NCI-H1092 treated with DMSO at 0.1 percent for 48 hours (cell line): ENCODE results near the gene TRAPPC4.
"Not testable (repeated sequence)": the region's sequence is repeated elsewhere in the genome, so short reads cannot be mapped to it uniquely, and the experiment has no call there.

ENCODE experiments used
- DNase-seq: peaks from one replicate; lab custom pipeline; 2025; lab: John Stamatoyannopoulos, UW

Gene TRAPPC4

DNA sequence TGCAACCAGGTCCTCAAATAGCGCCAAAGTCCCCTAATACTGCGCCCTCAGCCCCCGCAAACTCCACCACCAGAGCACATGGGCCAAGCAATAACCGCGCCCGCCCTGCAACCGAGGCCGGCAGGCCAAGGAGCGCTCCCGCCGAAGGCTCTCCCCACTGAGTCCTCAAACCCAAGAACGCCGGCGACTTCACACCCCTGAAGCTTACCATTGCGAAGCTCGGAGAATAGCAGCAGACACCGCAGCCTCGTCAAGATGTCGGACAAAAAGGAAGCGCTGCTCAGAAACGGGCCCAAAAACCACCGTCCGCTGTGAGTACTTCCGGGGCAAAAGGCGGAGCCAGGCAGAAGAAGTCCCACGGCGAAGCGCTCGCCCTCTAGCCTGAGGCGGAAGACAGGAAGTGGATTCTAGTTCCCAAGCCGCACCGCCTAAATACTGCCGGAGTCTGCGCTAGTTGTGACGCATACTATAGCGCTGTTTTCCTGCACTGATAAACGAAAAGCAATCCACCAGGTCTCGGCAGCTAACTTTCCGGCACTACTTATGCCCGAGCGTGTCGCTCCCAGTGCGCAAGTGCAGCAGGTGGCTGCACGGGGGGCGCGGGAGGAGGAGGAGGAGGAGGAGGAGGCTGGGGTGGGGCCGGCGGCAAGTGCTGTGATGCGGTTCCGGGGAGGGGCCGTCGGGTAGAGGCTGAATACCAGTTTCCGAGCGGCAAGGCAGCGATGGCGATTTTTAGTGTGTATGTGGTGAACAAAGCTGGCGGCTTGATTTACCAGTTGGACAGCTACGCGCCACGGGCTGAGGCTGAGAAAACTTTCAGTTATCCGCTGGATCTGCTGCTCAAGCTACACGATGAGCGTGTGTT lies at the start of gene TRAPPC4, which contains the start of gene RPS25:
Gene TRAPPC4 (plus strand): TSS at position 693 of the 865 bp plus-strand sequence. CDS start 30 bp downstream, at position 723.
Gene RPS25 (minus strand): TSS at position 270 of the 865 bp plus-strand sequence. CDS start 59 bp downstream, at position 211.
- DNase-seq, result peak; percentile 99

DNA sequence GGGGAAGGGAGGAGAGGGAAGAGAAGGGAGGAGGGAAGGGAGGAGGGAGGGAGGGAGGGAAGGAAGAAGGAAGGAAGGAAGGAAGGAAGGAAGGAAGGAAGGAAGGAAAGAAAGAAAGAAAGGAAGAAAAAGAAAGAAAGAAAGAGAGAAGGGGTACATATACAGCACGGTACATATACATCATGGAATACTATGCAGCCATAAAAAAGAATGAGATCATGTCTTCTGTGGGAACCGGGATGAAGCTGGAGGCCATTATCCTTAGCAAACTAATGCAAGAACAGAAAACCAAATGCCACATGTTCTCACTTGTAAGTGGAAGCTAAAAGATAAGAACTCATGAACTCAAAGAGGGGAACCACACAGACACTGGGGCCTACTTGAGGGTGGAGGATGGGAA lies 49.1 kb upstream of the TRAPPC4 start:
- DNase-seq, result not testable (repeated sequence)

GRCh38 chr11:118971646-118972045 lies 46.9 kb upstream of the TRAPPC4 start, which contains the start of gene FOXR1:
Gene FOXR1, plus strand, starts transcription at chr11:118971761. Its CDS starts 171 bp downstream, at chr11:118971932.
- DNase-seq, result no peak

- DNase-seq, result no peak
Measured at GRCh38 chr11:118973985-118974384, 44.6 kb upstream of the TRAPPC4 start.

DNA sequence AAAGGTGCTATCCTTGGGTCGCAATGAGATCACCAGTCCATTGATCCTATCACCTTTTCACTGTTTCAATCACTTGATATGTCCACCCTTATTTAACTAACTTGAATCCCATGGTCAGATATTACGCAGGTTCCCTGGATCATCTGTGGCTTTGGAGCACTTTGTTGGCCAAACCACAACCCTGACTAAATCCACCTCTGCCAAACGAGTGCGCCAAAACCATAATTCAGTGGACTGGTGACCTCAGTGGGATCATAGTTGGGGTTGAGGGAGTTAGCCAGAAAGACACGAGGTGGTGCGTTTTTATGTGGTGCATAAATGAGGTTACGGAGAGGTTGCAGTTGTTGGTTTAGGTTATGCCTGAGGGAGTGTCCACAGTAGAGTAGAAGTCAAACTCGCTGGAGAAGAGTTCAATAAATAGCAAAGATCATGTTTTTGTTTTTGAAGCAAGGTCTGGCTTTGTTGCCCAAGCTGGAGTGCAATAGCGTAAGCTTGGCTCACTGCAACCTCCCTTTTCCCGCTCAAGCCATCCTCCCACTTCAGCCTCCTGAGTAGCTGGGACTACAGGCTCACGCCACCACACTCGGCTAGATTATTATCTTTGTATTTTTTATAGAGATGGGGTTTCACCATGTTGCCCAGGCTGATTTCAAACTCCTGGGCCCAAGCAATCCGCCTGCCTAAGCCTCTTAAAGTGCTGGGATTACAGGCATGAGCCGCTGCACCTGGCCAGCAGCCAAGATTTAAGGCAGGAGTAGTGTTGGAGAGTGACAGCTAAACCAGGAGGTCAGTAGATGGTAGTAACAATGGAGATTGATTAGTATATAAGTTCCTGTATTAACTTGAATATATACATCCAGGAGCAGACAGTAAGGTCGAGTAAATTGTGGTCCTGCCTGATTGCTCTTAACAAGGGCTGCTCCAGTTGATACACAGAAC lies 42.5 kb upstream of the TRAPPC4 start:
- DNase-seq, result no peak

GRCh38 chr11:118979434-118979833 lies 39.1 kb upstream of the TRAPPC4 start:
- DNase-seq, result no peak

GRCh38 chr11:118980191-118980881 lies 38.2 kb upstream of the TRAPPC4 start:
- DNase-seq, result no peak

DNA sequence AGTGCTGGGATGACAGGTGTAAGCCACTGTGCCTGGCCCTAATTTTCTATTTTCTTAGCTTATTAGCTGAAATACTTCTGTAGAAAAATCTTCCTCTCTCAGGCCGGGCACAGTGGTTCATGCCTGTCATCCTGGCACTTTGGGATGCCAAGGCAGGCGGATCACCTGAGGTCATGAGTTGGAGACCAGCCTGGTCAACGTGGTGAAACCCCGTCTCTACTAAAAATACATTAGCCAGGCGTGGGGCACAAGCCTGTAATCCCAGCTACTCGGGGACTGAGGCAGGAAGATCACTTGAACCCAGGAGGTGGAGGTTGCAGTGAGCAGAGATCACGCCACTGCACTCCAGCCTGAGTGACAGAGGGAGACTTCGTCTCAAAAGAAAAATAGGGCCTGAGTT lies 34.2 kb upstream of the TRAPPC4 start:
- DNase-seq, result not testable (repeated sequence)

GRCh38 chr11:118984825-118985224 lies 33.7 kb upstream of the TRAPPC4 start:
- no peak for DNase-seq

DNA sequence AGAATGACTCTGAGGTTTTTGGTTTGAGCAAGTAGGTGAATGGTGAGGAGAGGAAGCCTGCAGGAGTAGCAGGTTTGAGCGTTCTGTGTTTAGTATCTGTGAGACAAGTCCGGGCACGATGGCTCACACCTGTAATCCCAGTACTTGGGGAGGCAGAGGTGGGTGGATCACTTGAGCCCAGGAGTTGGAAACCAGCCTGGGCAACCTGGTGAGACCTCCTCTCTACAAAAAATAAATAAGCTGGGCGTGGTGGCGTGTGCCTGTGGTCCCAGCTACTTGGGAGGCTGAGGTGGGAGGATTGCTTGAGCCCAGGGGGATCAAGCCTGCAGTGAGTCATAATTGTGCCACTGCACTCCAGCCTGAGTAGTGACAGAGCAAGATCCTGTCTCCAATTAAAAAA lies 30.3 kb upstream of the TRAPPC4 start:
- DNase-seq, result no peak

- not testable (repeated sequence) for DNase-seq
Measured at GRCh38 chr11:118991486-118992038, 27.0 kb upstream of the TRAPPC4 start.

- DNase-seq, result no peak
Measured at GRCh38 chr11:118996926-118997626, 21.5 kb upstream of the TRAPPC4 start.

- DNase-seq, result peak; percentile 96
Measured at GRCh38 chr11:118997627-118998387, 20.8 kb upstream of the TRAPPC4 start, which contains the start of gene CENATAC. Gene CENATAC, plus strand, starts transcription at chr11:118998138. Its CDS starts 60 bp downstream, at chr11:118998198.

DNA sequence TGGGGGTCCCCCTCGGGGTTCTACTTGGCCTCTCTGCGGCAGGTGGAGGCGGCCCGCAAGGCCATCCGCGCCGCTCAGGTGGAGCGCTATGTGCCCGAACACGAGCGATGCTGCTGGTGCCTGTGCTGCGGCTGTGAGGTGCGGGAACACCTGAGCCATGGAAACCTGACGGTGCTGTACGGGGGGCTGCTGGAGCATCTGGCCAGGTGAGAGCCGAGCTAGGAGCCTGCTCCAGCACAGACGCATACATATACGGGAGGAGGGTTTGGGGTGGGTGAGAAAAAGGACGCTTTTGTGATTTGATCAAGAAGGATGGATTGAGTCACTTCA lies 20.2 kb upstream of the TRAPPC4 start:
- no peak for DNase-seq

GRCh38 chr11:118998822-118999221 lies 19.7 kb upstream of the TRAPPC4 start:
- no peak for DNase-seq

- no peak for DNase-seq
Measured at GRCh38 chr11:119000906-119001305, 17.7 kb upstream of the TRAPPC4 start.

GRCh38 chr11:119006656-119007055 lies 11.9 kb upstream of the TRAPPC4 start:
- DNase-seq, result no peak

DNA sequence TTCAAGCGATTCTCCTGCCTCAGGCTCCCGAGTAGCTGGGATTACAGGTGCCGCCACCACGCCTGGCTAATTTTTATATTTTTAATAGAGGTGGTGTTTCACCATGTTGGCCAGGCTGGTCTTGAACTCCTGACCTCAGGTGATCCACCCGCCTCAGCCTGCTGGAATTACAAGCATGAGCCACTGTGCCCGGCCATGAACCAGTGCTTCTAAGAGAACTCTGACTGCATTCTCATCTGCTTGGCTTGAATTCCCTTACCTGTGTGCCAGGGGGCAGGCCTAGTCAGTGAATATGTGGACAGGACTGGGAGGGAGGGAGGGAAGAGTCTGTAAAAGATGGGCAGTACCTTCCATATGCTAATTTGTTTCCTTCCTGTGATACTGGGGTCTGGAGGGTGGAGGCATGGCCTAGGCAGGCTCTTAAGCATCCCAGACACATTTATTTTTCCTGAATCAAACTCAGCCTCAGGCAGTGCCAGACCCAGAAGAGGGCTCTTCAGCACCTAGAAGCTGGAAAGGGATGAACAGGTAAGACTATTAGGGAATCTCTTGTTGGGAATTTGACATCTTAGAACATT lies 7.0 kb upstream of the TRAPPC4 start:
- no peak for DNase-seq

DNA sequence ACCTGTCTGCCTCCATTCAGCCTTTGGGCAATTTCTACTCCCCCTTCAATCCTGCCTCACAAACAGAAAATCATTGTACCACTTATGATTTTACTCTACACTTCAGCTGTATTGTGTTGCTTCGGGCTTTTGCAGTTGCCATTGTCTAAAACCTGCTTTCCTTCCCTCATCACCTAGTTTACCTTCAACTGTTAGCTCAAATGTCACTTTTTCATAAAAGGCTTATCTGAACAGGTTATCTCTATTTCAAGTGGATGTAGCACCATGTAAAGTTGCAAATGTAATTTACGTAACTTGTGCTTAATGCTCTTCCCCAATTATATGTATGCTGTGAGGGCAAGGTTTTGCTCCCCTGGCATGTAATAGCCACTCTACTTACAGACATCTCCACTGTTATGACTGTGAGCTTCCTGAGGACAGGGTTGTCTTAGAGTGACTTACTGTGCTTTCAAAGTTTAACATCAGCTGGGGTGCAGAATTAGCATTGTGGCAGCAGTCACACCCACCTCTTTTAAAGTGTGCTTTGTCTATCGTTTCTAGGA lies 5.9 kb upstream of the TRAPPC4 start:
- DNase-seq, result no peak
